Chondrocyte (in vitro differentiated cells): ENCODE data around the gene TMEM141. TPM values are rescaled to one million over a fixed set of nuclear protein-coding genes. Genes with fewer than 3 reads are reported as not detected.
"Not testable (repeated sequence)": the region's sequence is repeated elsewhere in the genome, so short reads cannot be mapped to it uniquely, and the experiment has no call there.

Experiments
- DNase-seq: peaks from one replicate; pipeline ENCODE4 v3.0.0; 2021; ENCODE audit warnings: mixed read lengths, low spot score
- H3K27ac Mint-ChIP-seq: one replicate; pipeline ENCODE4 v1.8.0; 2021; ENCODE audit warnings: mild to moderate bottlenecking, moderate library complexity, mixed read lengths; ENCODE audit not compliant: unreplicated experiment
- H3K27me3 Mint-ChIP-seq: 2 replicates; pipeline ENCODE4 v1.8.0; 2021; ENCODE audit warnings: low read depth, mixed read lengths
- H3K36me3 Mint-ChIP-seq: 2 replicates; pipeline ENCODE4 v1.8.0; 2021; ENCODE audit warnings: low read depth, mixed read lengths
- H3K4me1 Mint-ChIP-seq: 2 replicates; pipeline ENCODE4 v1.8.0; 2021; ENCODE audit warnings: low read depth, mild to moderate bottlenecking, mixed read lengths
- H3K4me3 Mint-ChIP-seq: one replicate; pipeline ENCODE4 v1.8.0; 2021; ENCODE audit warnings: mild to moderate bottlenecking, moderate library complexity, mixed read lengths; ENCODE audit not compliant: unreplicated experiment
- H3K9me3 Mint-ChIP-seq: 2 replicates; pipeline ENCODE4 v1.8.0; 2021; ENCODE audit warnings: low read depth, mixed read lengths
- total RNA-seq: library from RNA; stranded (reverse); gene quantifications from 3 replicates; pipeline ENCODE4 v1.2.1, GENCODE V29; 2021
- TF ChIP-seq, protein P1 (sequence below): fragments of 200-600 bp; sonication (generic); IDR thresholded peaks from 2 replicates; pipeline ENCODE4 v1.5.0; 2021; ENCODE audit warnings: antibody characterized with exemption, mild to moderate bottlenecking, moderate library complexity

Gene TMEM141
- total RNA-seq, 1 donor from 2014 or later = 31.2 TPM

- Mint-ChIP-seq H3K9me3 (no peaks in the 10 kb centered on the region), H3K27me3 (peaks cover 14% of the 10 kb centered on the region), H3K4me1 (peaks cover 5% of the 10 kb centered on the region), H3K36me3 (no peaks in the 10 kb centered on the region), H3K27ac (no peak overlapping the region), H3K4me3 (no peak overlapping the region)
- no peak for DNase-seq
- TF ChIP-seq, protein P1, sequence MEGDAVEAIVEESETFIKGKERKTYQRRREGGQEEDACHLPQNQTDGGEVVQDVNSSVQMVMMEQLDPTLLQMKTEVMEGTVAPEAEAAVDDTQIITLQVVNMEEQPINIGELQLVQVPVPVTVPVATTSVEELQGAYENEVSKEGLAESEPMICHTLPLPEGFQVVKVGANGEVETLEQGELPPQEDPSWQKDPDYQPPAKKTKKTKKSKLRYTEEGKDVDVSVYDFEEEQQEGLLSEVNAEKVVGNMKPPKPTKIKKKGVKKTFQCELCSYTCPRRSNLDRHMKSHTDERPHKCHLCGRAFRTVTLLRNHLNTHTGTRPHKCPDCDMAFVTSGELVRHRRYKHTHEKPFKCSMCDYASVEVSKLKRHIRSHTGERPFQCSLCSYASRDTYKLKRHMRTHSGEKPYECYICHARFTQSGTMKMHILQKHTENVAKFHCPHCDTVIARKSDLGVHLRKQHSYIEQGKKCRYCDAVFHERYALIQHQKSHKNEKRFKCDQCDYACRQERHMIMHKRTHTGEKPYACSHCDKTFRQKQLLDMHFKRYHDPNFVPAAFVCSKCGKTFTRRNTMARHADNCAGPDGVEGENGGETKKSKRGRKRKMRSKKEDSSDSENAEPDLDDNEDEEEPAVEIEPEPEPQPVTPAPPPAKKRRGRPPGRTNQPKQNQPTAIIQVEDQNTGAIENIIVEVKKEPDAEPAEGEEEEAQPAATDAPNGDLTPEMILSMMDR = no peak
Measured at GRCh38 chr9:136784997-136785361, 6.2 kb upstream of the TMEM141 start.

DNA sequence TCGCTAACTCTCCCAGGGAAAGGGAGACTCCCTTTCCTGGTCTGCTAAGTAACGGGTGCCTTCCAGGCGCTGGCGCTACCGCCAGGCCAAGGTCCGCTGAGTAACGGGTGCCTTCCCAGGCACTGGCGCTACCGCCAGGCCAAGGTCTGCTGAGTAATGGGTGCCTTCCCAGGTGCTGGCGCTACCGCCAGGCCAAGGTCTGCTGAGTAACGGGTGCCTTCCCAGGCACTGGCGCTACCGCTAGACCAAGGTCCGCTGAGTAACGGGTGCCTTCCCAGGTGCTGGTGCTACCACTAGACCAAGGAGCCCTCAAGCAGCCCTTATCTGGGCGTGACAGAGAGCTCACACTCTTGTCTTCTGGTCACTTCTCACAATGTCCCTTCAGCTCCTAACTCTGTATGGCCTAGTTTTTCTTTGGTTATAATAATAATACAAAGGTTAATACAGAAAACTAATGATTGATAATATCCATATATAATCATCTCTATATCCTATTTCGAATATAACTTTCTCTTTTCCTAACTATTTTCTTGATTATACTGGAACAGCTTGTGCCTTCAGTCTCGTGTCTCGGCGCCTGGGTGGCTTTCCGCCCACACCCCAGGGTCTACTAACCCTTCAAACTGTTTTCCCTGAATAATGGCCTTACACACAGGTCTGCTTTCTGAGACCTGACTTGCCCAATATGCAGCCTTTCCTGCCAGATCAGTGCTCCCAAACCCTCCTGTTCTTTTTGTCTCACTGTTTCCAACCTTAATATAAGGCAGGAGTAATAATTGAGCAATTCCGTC, 5.4 kb upstream of the TMEM141 start:
- H3K4me3 Mint-ChIP-seq, H3K27ac Mint-ChIP-seq: not testable (repeated sequence)

DNA sequence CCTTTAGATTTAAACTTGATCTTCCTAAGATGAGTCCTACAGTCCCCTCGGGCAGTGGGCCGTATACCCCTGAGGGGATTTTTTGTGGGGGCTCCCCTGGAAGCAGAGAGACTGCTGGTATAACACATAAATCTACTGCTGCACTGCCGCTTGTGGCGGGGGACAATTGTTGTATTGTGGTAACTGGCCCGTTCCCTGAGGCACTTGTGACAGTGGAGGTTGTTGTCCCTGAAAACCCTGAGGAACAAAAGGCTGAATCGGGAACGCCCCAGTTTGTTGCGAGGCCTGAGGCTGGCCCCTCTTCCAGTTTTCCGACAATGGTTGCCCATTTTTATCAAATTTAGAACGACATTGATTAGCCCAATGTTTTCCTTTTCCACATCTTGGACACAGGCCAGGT, 4.7 kb upstream of the TMEM141 start:
- Mint-ChIP-seq H3K36me3 (no peaks in the 10 kb centered on the region), H3K4me3 (no peak overlapping the region), H3K4me1 (peaks cover 10% of the 10 kb centered on the region), H3K9me3 (no peaks in the 10 kb centered on the region), H3K27me3 (peaks cover 4% of the 10 kb centered on the region), H3K27ac (no peak overlapping the region)
- no peak for DNase-seq
- TF ChIP-seq, protein P1 = no peak

More for the DNA sequence above, 5.4 kb upstream of the TMEM141 start:
- H3K36me3 Mint-ChIP-seq, H3K9me3 Mint-ChIP-seq, H3K27me3 Mint-ChIP-seq, H3K4me1 Mint-ChIP-seq, DNase-seq: not testable (repeated sequence)

DNA sequence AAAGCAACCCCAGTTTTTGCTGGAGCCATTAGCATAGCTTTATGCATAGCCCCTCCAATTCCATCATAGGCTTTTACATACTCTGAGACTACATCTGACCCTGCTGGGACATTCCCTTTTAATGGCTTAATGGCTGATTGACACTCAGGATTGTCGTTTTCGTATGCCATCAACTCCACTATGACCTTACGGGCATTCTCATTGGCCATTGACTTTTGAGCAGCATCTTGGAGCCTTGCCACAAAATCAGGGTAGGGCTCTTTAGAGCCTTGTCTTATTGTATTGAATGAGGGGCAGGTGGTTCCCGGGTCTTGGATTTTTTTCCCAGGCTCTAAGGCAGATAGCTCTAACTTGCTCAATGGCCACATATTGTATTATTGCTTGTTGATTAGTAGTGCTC, 4.2 kb upstream of the TMEM141 start:
- not testable (repeated sequence) for H3K36me3 Mint-ChIP-seq, H3K9me3 Mint-ChIP-seq, H3K27ac Mint-ChIP-seq, H3K27me3 Mint-ChIP-seq, DNase-seq, H3K4me3 Mint-ChIP-seq
- peaks cover 12% of the 10 kb centered on the region for H3K4me1 Mint-ChIP-seq

DNA sequence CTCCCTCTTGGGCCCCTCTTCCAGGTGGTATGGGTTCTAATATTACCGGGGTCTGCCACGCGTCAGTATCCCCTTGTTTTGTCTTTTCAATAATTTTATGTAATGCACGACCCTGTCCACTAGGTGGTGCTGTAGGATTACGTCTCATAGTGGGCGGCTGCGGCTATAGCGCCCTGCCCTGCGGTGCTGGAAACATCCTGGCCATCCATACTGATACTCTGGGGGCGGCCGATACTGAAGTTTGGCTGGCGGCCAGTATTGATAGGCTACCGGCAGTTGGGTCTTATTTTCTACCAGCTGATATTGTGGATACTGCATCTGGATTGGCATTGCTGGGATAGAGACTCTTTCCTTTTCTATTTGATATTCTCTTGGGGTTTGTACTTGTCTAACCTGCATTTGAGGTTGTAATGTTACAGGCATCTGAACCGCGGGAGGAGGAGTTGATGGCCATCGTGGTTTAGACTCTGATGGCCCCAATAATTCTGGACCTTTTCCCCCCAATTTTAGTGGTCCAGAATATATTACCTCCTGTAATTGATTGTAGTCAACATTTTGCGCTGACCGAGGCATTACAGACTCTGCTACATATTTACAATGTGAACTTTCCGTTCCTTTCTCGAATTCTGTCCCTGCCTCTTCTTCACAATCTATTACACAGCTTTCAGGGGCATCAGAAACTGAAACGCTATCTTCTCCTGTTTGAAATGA, 3.3 kb upstream of the TMEM141 start:
- TF ChIP-seq, protein P1 = peak; percentile 96
- no peak overlapping the region for H3K4me3 Mint-ChIP-seq
- no peak overlapping the region for H3K27ac Mint-ChIP-seq
- H3K36me3 Mint-ChIP-seq = no peaks in the 10 kb centered on the region
- DNase-seq = no peak
- peaks cover 15% of the 10 kb centered on the region for H3K4me1 Mint-ChIP-seq
- H3K27me3 Mint-ChIP-seq = no peaks in the 10 kb centered on the region
- no peaks in the 10 kb centered on the region for H3K9me3 Mint-ChIP-seq

- H3K27me3 Mint-ChIP-seq, H3K36me3 Mint-ChIP-seq, H3K9me3 Mint-ChIP-seq, H3K4me3 Mint-ChIP-seq, DNase-seq, H3K27ac Mint-ChIP-seq: not testable (repeated sequence)
- peaks cover 19% of the 10 kb centered on the region for H3K4me1 Mint-ChIP-seq
Measured at GRCh38 chr9:136788644-136789522, 2.3 kb upstream of the TMEM141 start.
